Measurements from ENCODE around the gene GNG7.
"Not testable (repeated sequence)": the region's sequence is repeated elsewhere in the genome, so short reads cannot be mapped to it uniquely, and the experiment has no call there.

The GNG7 gene

GRCh38 chr19:2652504-2653099 lies 49.9 kb downstream of the GNG7 start:
- DNase-seq (ENCODE audit: extremely low spot score), result no peak
- ChIA-PET POLR2A (no interaction called here), CTCF (interaction anchor here (0.6 kb wide), 1 partner anchor 9 kb away, joined by 4 read pairs; no protein-coding TSS in a partner anchor)
- TF ChIP-seq LEF1 (IDR thresholded peaks at IDR 0.05; ENCODE audit: borderline replicate concordance), result no peak
- no peak for TF ChIP-seq ARNT (IDR thresholded peaks at IDR 0.05)
- no peak for TF ChIP-seq BHLHE40 (IDR thresholded peaks at IDR 0.05; ENCODE audit: borderline replicate concordance)
- TF ChIP-seq PKNOX1 (IDR thresholded peaks at IDR 0.05), result no peak
- TF ChIP-seq ZNF384 (IDR thresholded peaks at IDR 0.05), result no peak
- TF ChIP-seq SP1 (IDR thresholded peaks at IDR 0.05), result no peak
- no peak for TF ChIP-seq NFRKB (IDR thresholded peaks at IDR 0.05)
- TF ChIP-seq ELF4 (IDR thresholded peaks at IDR 0.05), result no peak

- CTCF ChIA-PET; DNase-seq (ENCODE audit: extremely low spot score); POLR2A ChIA-PET: not testable (repeated sequence)
Measured at GRCh38 chr19:2651002-2651733, 51.3 kb downstream of the GNG7 start.

DNA sequence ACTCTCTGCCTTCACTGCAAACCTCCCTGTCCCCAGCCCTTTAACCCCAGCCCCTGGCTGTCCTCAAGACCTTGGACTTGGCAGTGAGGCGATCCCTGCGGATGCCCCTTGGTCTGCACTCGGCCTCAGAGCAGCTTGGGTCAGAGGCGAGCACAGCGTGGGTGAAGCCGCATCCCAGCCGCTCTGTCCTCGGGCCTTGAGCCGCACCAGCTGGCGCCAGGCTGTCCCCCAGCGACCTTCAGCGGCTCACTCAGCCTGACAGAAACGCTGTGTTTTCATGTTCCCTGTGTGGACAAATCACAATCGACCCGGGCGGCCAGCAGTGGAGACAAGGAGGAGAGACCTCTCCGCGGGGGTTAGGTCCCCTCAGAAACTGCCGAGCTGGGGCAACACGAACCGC lies 52.0 kb downstream of the GNG7 start:
- TF ChIP-seq NFRKB (IDR thresholded peaks at IDR 0.05) (no peak), SP1 (IDR thresholded peaks at IDR 0.05) (no peak), ELF4 (IDR thresholded peaks at IDR 0.05) (no peak), HDGF (IDR thresholded peaks at IDR 0.05; ENCODE audit: borderline replicate concordance) (no peak), SUZ12 (IDR thresholded peaks at IDR 0.05) (no peak), LEF1 (IDR thresholded peaks at IDR 0.05; ENCODE audit: borderline replicate concordance) (no peak), CTBP1 (IDR thresholded peaks at IDR 0.05; ENCODE audit: borderline replicate concordance) (no peak)
- ChIA-PET POLR2A (no interaction called here), CTCF (no interaction called here)
- DNase-seq (ENCODE audit: extremely low spot score), result no peak

GRCh38 chr19:2648528-2648937 lies 54.0 kb downstream of the GNG7 start:
- ChIA-PET CTCF (interaction anchor here (0.5 to 3.5 kb wide), 16 partner anchors 9 to 313 kb away, joined by 3 to 26 read pairs (median 4); no protein-coding TSS in a partner anchor), POLR2A (interaction anchor here (0.8 to 1.3 kb wide), 3 partner anchors 53 to 302 kb away, joined by 3 to 5 read pairs (median 4); partner anchors contain the start of gene GADD45B)
- TF ChIP-seq PKNOX1 (IDR thresholded peaks at IDR 0.05) (peak; percentile 95), CTBP1 (IDR thresholded peaks at IDR 0.05; ENCODE audit: borderline replicate concordance) (no peak), ARNT (IDR thresholded peaks at IDR 0.05) (peak; percentile 24; the same call in 1 of the 2 replicates), SUZ12 (IDR thresholded peaks at IDR 0.05) (no peak), FOXM1 (IDR thresholded peaks at IDR 0.05; ENCODE audit: borderline replicate concordance) (no peak), TARDBP (IDR thresholded peaks at IDR 0.05) (peak; percentile 77; the same call in 1 of the 2 replicates), ELF4 (IDR thresholded peaks at IDR 0.05) (no peak), L3MBTL2 (conservative IDR thresholded peaks at IDR 0.05) (no peak), LEF1 (IDR thresholded peaks at IDR 0.05; ENCODE audit: borderline replicate concordance) (no peak), FOXK2 (IDR thresholded peaks at IDR 0.05) (no peak), NFRKB (IDR thresholded peaks at IDR 0.05) (no peak), BHLHE40 (IDR thresholded peaks at IDR 0.05; ENCODE audit: borderline replicate concordance) (no peak), SP1 (IDR thresholded peaks at IDR 0.05) (no peak), FOXA1 (IDR thresholded peaks at IDR 0.05) (no peak), HDGF (IDR thresholded peaks at IDR 0.05; ENCODE audit: borderline replicate concordance) (no peak), ZNF384 (IDR thresholded peaks at IDR 0.05) (peak; percentile 50)
- peak; percentile 78 for DNase-seq (ENCODE audit: extremely low spot score)

DNA sequence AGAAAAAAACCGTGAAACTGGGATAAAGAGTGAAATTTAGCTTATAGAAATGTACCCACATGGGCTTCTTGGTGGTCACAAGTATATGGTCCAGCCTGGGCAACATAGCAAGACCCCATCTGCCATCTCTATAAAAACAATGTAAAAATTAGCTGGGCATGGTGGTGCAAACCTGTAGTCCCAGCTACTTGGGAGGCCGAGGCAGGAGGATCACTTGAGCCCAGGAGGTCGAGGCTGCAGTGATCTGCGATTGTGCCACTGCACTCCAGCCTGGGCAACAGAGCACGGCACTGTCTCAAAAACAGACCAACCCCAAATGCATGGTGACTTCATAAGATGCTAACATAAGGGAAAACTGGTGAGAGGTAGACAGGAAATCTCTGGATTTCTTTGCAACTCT lies 54.4 kb downstream of the GNG7 start:
- TF ChIP-seq CTBP1 (IDR thresholded peaks at IDR 0.05; ENCODE audit: borderline replicate concordance) (no peak), FOXK2 (IDR thresholded peaks at IDR 0.05) (no peak), HDGF (IDR thresholded peaks at IDR 0.05; ENCODE audit: borderline replicate concordance) (no peak), L3MBTL2 (conservative IDR thresholded peaks at IDR 0.05) (no peak), LEF1 (IDR thresholded peaks at IDR 0.05; ENCODE audit: borderline replicate concordance) (no peak), NFRKB (IDR thresholded peaks at IDR 0.05) (no peak), FOXM1 (IDR thresholded peaks at IDR 0.05; ENCODE audit: borderline replicate concordance) (no peak), SUZ12 (IDR thresholded peaks at IDR 0.05) (no peak), SP1 (IDR thresholded peaks at IDR 0.05) (no peak), PKNOX1 (IDR thresholded peaks at IDR 0.05) (no peak), ZNF384 (IDR thresholded peaks at IDR 0.05) (no peak), FOXA1 (IDR thresholded peaks at IDR 0.05) (no peak), ARNT (IDR thresholded peaks at IDR 0.05) (no peak), TARDBP (IDR thresholded peaks at IDR 0.05) (no peak), BHLHE40 (IDR thresholded peaks at IDR 0.05; ENCODE audit: borderline replicate concordance) (no peak), ELF4 (IDR thresholded peaks at IDR 0.05) (no peak)
- CTCF ChIA-PET, result interaction anchor here (0.5 to 3.5 kb wide), 17 partner anchors 9 to 312 kb away, joined by 3 to 26 read pairs (median 4); no protein-coding TSS in a partner anchor
- no peak for DNase-seq (ENCODE audit: extremely low spot score)
- POLR2A ChIA-PET, result interaction anchor here (0.8 to 1.3 kb wide), 3 partner anchors 53 to 302 kb away, joined by 3 to 5 read pairs (median 4); partner anchors contain the start of gene GADD45B
